DOHH2 (cell line): ENCODE data around the gene LDLRAD1.

Experiments used
- CTCF ChIP-seq: fragments of 200-600 bp; sonication (generic); IDR thresholded peaks from one replicate; pipeline ENCODE4 v1.5.1; 2014; ENCODE audit warnings: antibody characterized with exemption, mild to moderate bottlenecking, low read depth, low read length; ENCODE audit not compliant: poor library complexity, severe bottlenecking
- EZH2phosphoT487 ChIP-seq: fragments of 200-600 bp; sonication (generic); IDR thresholded peaks from 2 replicates; pipeline ENCODE4 v1.6.1; 2017; ENCODE audit warnings: borderline replicate concordance, mild to moderate bottlenecking, antibody characterized with exemption, low read length, moderate library complexity, mixed read lengths

- TF ChIP-seq CTCF (no peak), EZH2phosphoT487 (no peak)
These were observed 18.1 kb downstream of the LDLRAD1 start for GRCh38 chr1:53999920-54000319.
